Fibroblast of pulmonary artery (primary cell): ENCODE measurements around the gene SMIM1.
"Not testable (repeated sequence)": the region's sequence is repeated elsewhere in the genome, so short reads cannot be mapped to it uniquely, and the experiment has no call there.

Experiments used
- DNase-seq: peaks from one replicate; pipeline ENCODE4 v3.0.0-alpha.2; 2010; ENCODE audit warnings: low read depth
- H3K4me3 ChIP-seq: replicated peaks from 2 replicates; pipeline ENCODE4 v1.5.1; 2011; ENCODE audit warnings: low read depth, mild to moderate bottlenecking, control low read depth, low read length, moderate library complexity
- TF ChIP-seq, protein P1 (sequence below): IDR thresholded peaks from 2 replicates; pipeline ENCODE4 v1.5.1; 2011; ENCODE audit warnings: mild to moderate bottlenecking, control low read depth, low read length, inconsistent platforms; ENCODE audit errors: missing control alignments

SMIM1 gene

GRCh38 chr1:3747522-3747848 is 25.1 kb upstream of the SMIM1 start:
- no peak for DNase-seq
- H3K4me3 ChIP-seq = peak overlapping the region; percentile 67
- TF ChIP-seq, protein P1, sequence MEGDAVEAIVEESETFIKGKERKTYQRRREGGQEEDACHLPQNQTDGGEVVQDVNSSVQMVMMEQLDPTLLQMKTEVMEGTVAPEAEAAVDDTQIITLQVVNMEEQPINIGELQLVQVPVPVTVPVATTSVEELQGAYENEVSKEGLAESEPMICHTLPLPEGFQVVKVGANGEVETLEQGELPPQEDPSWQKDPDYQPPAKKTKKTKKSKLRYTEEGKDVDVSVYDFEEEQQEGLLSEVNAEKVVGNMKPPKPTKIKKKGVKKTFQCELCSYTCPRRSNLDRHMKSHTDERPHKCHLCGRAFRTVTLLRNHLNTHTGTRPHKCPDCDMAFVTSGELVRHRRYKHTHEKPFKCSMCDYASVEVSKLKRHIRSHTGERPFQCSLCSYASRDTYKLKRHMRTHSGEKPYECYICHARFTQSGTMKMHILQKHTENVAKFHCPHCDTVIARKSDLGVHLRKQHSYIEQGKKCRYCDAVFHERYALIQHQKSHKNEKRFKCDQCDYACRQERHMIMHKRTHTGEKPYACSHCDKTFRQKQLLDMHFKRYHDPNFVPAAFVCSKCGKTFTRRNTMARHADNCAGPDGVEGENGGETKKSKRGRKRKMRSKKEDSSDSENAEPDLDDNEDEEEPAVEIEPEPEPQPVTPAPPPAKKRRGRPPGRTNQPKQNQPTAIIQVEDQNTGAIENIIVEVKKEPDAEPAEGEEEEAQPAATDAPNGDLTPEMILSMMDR = no peak

DNA sequence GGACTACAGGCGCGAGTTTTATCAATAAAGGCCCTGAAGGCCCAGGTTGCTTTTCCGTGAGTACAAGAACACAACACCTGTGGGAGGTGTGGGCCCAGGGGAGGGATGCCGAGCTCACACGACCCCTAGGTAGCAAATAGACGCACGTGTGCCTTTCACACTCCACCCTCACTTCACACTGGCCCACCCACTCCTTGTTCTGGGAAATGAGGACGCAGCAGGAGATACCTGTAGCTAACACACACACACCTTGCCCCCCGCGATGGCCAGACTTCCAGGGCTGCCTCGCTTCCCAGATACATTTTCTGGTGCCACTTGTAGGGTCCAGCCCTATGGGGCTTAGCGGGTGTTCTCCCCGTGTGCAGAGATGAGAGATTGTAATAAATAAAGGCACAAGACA is 24.6 kb upstream of the SMIM1 start:
- TF ChIP-seq, protein P1 = no peak
- DNase-seq = no peak
- peak overlapping the region; percentile 67 for H3K4me3 ChIP-seq

DNA sequence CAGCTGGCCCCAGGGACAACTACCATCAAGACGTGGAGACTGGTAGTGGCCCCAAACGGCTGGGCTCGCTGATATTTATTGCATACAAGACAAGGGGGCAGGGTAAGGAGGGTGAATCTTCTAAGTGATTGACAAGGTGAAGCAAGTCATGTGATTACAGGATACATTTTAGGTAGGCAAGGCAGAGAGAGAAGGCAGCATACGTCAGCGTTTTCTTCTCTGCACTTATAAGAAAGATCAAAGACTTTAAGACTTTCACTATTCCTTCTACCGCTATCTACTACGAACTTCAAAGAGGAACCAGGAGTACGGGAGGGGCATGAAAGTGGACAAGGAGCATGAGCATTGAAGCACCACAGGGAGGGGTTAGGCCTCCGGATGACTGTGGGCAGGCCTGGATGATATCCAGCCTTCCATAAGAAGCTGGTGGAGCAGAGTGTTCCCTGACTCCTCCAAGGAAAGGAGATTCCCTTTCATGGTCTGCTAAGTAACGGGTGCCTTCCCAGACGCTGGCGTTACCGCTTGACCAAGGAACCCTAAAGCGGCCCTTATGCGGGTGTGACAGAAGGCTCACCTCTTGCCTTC is 24.1 kb upstream of the SMIM1 start:
- not testable (repeated sequence) for DNase-seq, H3K4me3 ChIP-seq

GRCh38 chr1:3749512-3749911 is 23.0 kb upstream of the SMIM1 start:
- TF ChIP-seq, protein P1 = no peak
- DNase-seq = no peak
- H3K4me3 ChIP-seq = no peak overlapping the region

- H3K4me3 ChIP-seq = no peak overlapping the region
- TF ChIP-seq, protein P1 = no peak
- no peak for DNase-seq
Observed at GRCh38 chr1:3750741-3751140, 21.8 kb upstream of the SMIM1 start.

- DNase-seq = no peak
- TF ChIP-seq, protein P1 = no peak
- H3K4me3 ChIP-seq = no peak within 1 kb of the TSS
Observed at GRCh38 chr1:3752400-3752945, 20.1 kb upstream of the SMIM1 start, which contains the start of gene CCDC27. Gene CCDC27 (plus strand): TSS chr1:3752450. CDS start chr1:3752482, 32 bp downstream.

DNA sequence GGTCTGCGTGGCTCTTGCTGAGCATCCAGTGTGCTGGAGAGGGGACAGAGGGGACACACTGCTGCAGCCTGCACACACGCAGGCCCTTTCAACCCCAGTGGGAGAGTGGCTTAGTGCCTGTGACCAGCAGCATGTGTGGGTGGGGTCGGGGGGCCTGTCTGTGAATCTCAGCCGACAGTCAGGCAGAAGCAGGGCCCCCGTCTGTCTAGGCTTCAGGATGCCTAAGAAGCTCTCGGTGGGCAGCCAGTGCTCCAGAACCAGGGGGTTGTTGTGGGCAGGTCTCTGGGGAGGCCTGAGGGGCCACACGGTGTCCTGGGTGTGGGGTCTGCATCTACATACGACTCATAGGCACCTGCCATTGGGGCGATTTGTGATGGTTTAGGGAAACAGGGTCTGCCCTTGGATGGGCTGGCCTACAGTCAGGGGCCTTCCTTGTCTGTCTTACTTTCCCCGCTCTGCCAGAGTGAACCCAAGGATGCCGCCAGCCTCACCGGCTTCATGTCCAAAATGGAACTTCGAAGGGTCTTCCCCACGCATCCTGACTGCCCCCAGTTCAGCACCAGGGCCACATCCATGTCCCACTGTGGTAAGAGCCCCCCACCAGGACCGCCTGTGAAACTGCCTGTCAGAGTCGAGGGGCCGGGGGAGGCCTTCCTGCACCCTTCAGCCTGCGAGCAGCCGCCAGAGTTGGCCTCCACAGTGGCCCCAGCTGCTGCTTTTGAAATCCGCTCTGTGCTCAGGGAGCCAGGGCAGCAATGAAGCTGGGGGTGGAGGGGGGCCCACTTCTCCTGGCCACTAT is 18.7 kb upstream of the SMIM1 start:
- no peak overlapping the region for H3K4me3 ChIP-seq
- TF ChIP-seq, protein P1 = no peak
- no peak for DNase-seq
